Measurements from ENCODE around the gene UTP14C. TPM values are rescaled to one million over a fixed set of nuclear protein-coding genes. Genes with fewer than 3 reads are reported as not detected.
A peak's percentile ranks its signal among the peaks of the same experiment; 100 is the strongest.

UTP14C gene
- total RNA-seq, result 18.4 TPM
- long read RNA-seq, full-length matches to known transcripts, result 1 of 1 reads
- long read RNA-seq, partial matches to known transcripts, result 0 of 1 reads
- long read RNA-seq, other reads (novel, unspliced or antisense), result 0 of 1 reads

- Histone ChIP-seq H3K4me3 (no peak within 1 kb of the TSS), H3K27me3 (ENCODE audit: low read depth) (no peaks in the 10 kb centered on the region), H3K9me3 (no peaks in the 10 kb centered on the region), H3K36me3 (peaks cover 82% of the 10 kb centered on the region), H3K4me1 (peaks cover 17% of the 10 kb centered on the region), H3K27ac (no peak within 1 kb of the TSS)
- TF ChIP-seq CTCF (IDR thresholded peaks at IDR 0.05), result no peak
- DNase-seq (no peak), ATAC-seq (no peak)
- intact Hi-C loops (cut with DNase I), result no loop called here
Observed at GRCh38 chr13:52024481-52024880, at the start of gene UTP14C. TSS of gene UTP14C (plus strand) at chr13:52024691. CDS start at chr13:52028805, 4,114 bp downstream.

- no peaks in the 10 kb centered on the region for H3K9me3 ChIP-seq
- ATAC-seq (no peak), DNase-seq (no peak)
- H3K4me3 ChIP-seq, result no peak overlapping the region
- no peaks in the 10 kb centered on the region for H3K4me1 ChIP-seq
- H3K27ac ChIP-seq, result no peak overlapping the region
- TF ChIP-seq CTCF (IDR thresholded peaks at IDR 0.05), result no peak
- no peaks in the 10 kb centered on the region for H3K36me3 ChIP-seq
- intact Hi-C loops (cut with DNase I), result no loop called here
- H3K27me3 ChIP-seq (ENCODE audit: low read depth), result no peaks in the 10 kb centered on the region
Observed at GRCh38 chr13:51976423-51976822, 48.1 kb upstream of the UTP14C start.

- Histone ChIP-seq H3K4me3 (no peak overlapping the region), H3K27me3 (ENCODE audit: low read depth) (no peaks in the 10 kb centered on the region), H3K27ac (no peak overlapping the region), H3K4me1 (no peaks in the 10 kb centered on the region), H3K9me3 (no peaks in the 10 kb centered on the region), H3K36me3 (no peaks in the 10 kb centered on the region)
- TF ChIP-seq CTCF (IDR thresholded peaks at IDR 0.05), result no peak
- ATAC-seq (no peak), DNase-seq (no peak)
- intact Hi-C loops (cut with DNase I), result no loop called here
Observed at GRCh38 chr13:51976890-51977289, 47.6 kb upstream of the UTP14C start.

GRCh38 chr13:51977625-51978024, 46.9 kb upstream of the UTP14C start:
- DNase-seq (no peak), ATAC-seq (no peak)
- Histone ChIP-seq H3K9me3 (no peaks in the 10 kb centered on the region), H3K27me3 (ENCODE audit: low read depth) (no peaks in the 10 kb centered on the region), H3K4me1 (no peaks in the 10 kb centered on the region), H3K27ac (no peak overlapping the region), H3K4me3 (no peak overlapping the region), H3K36me3 (no peaks in the 10 kb centered on the region)
- no peak for TF ChIP-seq CTCF (IDR thresholded peaks at IDR 0.05)
- intact Hi-C loops (cut with DNase I), result no loop called here

GRCh38 chr13:51978796-51979556, 45.5 kb upstream of the UTP14C start:
- no peak overlapping the region for H3K4me3 ChIP-seq
- H3K27ac ChIP-seq, result no peak overlapping the region
- H3K4me1 ChIP-seq, result no peaks in the 10 kb centered on the region
- DNase-seq (no peak), ATAC-seq (peak; percentile 32 to 68)
- H3K36me3 ChIP-seq, result no peaks in the 10 kb centered on the region
- H3K27me3 ChIP-seq (ENCODE audit: low read depth), result no peaks in the 10 kb centered on the region
- no peak for TF ChIP-seq CTCF (IDR thresholded peaks at IDR 0.05)
- intact Hi-C loops (cut with DNase I), result no loop called here
- no peaks in the 10 kb centered on the region for H3K9me3 ChIP-seq

All from lower lobe of right lung (tissue), 2 donors.